Stomach smooth muscle (tissue), 2 donors: ENCODE data around the gene APBB3.

Source experiments
- H3K27ac ChIP-seq: one replicate; pipeline ENCODE4 v1.7.0; 2013; ENCODE audit warnings: mild to moderate bottlenecking, low read length, inconsistent platforms
- H3K27me3 ChIP-seq, 2 donors: one replicate each; pipeline ENCODE4 v1.7.0; 2013; ENCODE audit warnings: low read length in 2 of 2; ENCODE audit not compliant: insufficient read depth in 2 of 2, control insufficient read depth in 1 of 2
- H3K36me3 ChIP-seq, 2 donors: one replicate each; pipeline ENCODE4 v1.7.0; 2013; ENCODE audit warnings: low read length in 2 of 2; ENCODE audit not compliant: control insufficient read depth in 2 of 2, insufficient read depth in 2 of 2
- H3K4me1 ChIP-seq: one replicate; pipeline ENCODE4 v1.7.0; 2013; ENCODE audit warnings: low read length; ENCODE audit not compliant: control insufficient read depth, insufficient read depth
- H3K4me3 ChIP-seq, 2 donors: one replicate each; pipeline ENCODE4 v1.7.0; 2013; ENCODE audit warnings: low read length in 2 of 2
- H3K9ac ChIP-seq, 2 donors: one replicate each; pipeline ENCODE4 v1.7.0; 2013; ENCODE audit warnings: low read length in 2 of 2, mild to moderate bottlenecking in 1 of 2
- H3K9me3 ChIP-seq, 2 donors: one replicate each; pipeline ENCODE4 v1.7.0; 2013; ENCODE audit warnings: low read length in 2 of 2; ENCODE audit not compliant: control insufficient read depth in 2 of 2
- donor health status: healthy.
- donor health status: Pancreatic carcinoma.

APBB3 gene

DNA sequence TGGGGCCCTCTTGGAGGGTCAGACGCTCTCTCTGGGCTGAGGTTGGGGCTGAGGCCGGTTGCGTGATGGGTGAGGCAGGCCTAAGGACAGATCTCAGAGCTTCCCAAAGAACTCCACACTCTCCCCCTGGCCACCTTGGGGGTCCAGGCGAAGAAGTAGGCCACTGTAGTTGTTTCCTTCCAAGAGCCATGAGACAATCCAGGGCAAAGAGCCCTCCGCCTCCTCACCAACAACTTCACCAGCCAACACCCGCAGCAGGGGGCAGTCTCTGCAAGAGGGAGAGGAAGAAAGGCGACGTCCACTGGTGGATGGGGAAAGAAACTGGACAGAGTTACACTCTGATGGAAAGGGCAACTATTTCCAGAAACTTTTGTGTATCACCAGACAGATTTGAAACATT lies 10.9 kb upstream of the APBB3 start:
- Histone ChIP-seq H3K36me3 (peaks cover 4 to 5% of the 10 kb centered on the region in 2 donors), H3K4me3 (no peak overlapping the region), H3K9me3 (no peaks in the 10 kb centered on the region), H3K4me1 (peaks cover 13% of the 10 kb centered on the region), H3K9ac (no peak overlapping the region), H3K27me3 (no peaks in the 10 kb centered on the region), H3K27ac (no peak overlapping the region)

DNA sequence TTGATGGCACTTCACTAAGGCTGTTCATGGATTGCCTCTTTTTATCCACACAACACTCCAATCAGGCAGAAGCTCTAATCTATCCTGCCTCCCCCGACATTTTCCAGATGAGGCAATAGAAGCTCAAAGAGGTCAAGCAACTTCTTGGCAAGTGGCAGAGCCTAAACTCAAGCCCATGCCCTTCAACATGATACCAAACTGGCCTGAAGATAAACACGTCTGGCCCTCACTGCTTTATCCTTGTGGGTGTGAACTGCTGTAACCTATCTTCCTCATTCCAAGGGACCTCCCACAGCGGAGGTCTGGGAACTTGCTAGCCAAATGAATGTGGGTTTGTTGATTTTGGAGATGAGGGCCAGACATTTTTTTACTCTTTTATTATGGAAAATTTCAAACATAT lies 9.8 kb upstream of the APBB3 start:
- Histone ChIP-seq H3K4me1 (peaks cover 19% of the 10 kb centered on the region), H3K4me3 (no peak overlapping the region), H3K27ac (no peak overlapping the region), H3K9me3 (no peaks in the 10 kb centered on the region), H3K36me3 (peaks cover 4 to 9% of the 10 kb centered on the region in 2 donors), H3K9ac (no peak overlapping the region), H3K27me3 (no peaks in the 10 kb centered on the region)

GRCh38 chr5:140573683-140574082 lies 9.3 kb upstream of the APBB3 start:
- Histone ChIP-seq H3K9ac (no peak overlapping the region), H3K36me3 (peaks cover 4 to 11% of the 10 kb centered on the region in 2 donors), H3K4me1 (peaks cover 23% of the 10 kb centered on the region), H3K27ac (no peak overlapping the region), H3K4me3 (no peak overlapping the region), H3K9me3 (no peaks in the 10 kb centered on the region), H3K27me3 (no peaks in the 10 kb centered on the region)

DNA sequence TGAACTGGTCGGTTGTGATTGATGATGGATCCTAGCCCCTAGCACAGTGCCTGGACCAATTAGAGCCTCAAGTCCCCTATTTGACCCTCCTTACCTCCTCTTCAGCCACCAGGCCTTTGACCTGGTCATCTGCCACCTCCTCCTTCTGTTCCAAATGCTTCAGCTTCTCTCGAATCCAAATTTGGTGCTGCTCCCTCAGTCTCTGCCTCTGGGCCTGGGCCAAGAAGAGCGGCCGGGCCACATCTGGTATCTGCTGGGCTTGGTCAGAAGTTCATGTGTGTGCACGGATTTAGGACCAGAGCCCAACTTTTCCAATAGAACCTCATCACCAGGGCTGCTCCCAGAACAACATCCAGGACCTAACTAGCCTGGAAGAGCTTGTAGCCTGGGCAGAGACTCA lies 6.7 kb upstream of the APBB3 start:
- Histone ChIP-seq H3K9me3 (no peaks in the 10 kb centered on the region), H3K36me3 (peaks cover 23 to 28% of the 10 kb centered on the region in 2 donors), H3K27me3 (no peaks in the 10 kb centered on the region), H3K27ac (peak overlapping the region; percentile 37), H3K4me1 (peaks cover 38% of the 10 kb centered on the region), H3K9ac (no peak overlapping the region), H3K4me3 (no peak overlapping the region)

- H3K27me3 ChIP-seq = no peaks in the 10 kb centered on the region
- H3K27ac ChIP-seq = peak overlapping the region; percentile 37
- peaks cover 23 to 28% of the 10 kb centered on the region in 2 donors for H3K36me3 ChIP-seq
- H3K4me3 ChIP-seq = no peak overlapping the region
- H3K9ac ChIP-seq = no peak overlapping the region
- H3K9me3 ChIP-seq = no peaks in the 10 kb centered on the region
- peaks cover 44% of the 10 kb centered on the region for H3K4me1 ChIP-seq
Measured at GRCh38 chr5:140570488-140570887, 6.1 kb upstream of the APBB3 start.

- H3K27ac ChIP-seq = peak overlapping the region; percentile 37
- peaks cover 23 to 28% of the 10 kb centered on the region in 2 donors for H3K36me3 ChIP-seq
- no peak overlapping the region for H3K9ac ChIP-seq
- peaks cover 48% of the 10 kb centered on the region for H3K4me1 ChIP-seq
- no peak overlapping the region for H3K4me3 ChIP-seq
- no peaks in the 10 kb centered on the region for H3K27me3 ChIP-seq
- H3K9me3 ChIP-seq = no peaks in the 10 kb centered on the region
Measured at GRCh38 chr5:140570058-140570457, 5.7 kb upstream of the APBB3 start.

DNA sequence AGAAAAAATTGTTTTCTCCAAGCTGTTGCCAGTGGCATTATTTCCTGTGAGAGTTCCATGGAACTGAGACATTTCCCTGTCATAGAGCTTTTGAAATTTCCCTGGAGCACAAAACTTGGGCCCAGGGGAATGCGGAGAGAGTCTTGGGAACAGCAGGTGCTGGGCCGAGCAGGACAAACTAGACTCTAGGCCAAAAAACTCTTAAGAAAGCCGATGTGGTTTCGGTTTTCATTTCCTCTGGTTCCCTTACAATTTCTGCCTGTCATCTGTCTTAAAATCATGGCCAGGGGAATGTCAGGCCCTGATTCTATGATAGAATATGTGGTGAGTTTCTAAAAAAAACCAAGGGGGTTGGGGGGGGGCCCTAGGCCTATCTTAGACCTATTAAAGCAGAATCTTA lies 4.8 kb upstream of the APBB3 start:
- Histone ChIP-seq H3K27me3 (no peaks in the 10 kb centered on the region), H3K27ac (no peak overlapping the region), H3K9me3 (no peaks in the 10 kb centered on the region), H3K9ac (no peak overlapping the region), H3K36me3 (peaks cover 23 to 28% of the 10 kb centered on the region in 2 donors), H3K4me3 (no peak overlapping the region), H3K4me1 (peaks cover 49% of the 10 kb centered on the region)

DNA sequence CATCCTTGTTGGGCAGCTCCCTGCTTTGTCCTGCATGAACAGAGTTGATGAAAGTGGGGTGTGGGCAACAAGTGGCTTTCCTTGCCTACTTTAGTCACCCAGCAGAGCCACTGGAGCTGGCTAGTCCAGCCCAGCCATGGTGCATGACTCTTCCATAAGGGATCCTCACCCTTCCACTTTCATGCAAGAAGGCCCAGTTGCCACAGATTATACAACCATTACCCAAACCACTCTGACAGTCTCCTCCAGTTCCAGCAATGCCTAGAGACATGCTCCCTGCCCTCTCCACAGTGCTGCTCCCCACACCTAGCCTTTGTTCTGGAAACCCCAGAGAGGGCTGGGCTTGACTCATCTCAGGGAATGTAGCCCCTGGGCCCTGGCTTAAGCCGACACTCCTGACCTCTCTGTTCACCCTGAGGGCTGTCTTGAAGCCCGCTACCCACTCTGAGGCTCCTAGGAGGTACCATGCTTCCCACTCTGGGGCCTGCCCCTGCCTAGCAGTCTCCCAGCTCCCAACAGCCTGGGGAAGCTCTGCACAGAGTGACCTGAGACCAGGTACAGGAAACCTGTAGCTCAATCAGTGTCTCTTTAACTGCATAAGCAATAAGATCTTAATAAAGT lies 4.2 kb upstream of the APBB3 start:
- H3K27me3 ChIP-seq = no peaks in the 10 kb centered on the region
- H3K4me3 ChIP-seq = no peak overlapping the region
- H3K27ac ChIP-seq = no peak overlapping the region
- peaks cover 23 to 28% of the 10 kb centered on the region in 2 donors for H3K36me3 ChIP-seq
- no peaks in the 10 kb centered on the region for H3K9me3 ChIP-seq
- H3K9ac ChIP-seq = no peak overlapping the region
- peaks cover 53% of the 10 kb centered on the region for H3K4me1 ChIP-seq

- H3K9me3 ChIP-seq = no peaks in the 10 kb centered on the region
- peaks cover 57% of the 10 kb centered on the region for H3K4me1 ChIP-seq
- H3K9ac ChIP-seq = no peak overlapping the region
- H3K27ac ChIP-seq = no peak overlapping the region
- peaks cover 23 to 28% of the 10 kb centered on the region in 2 donors for H3K36me3 ChIP-seq
- no peaks in the 10 kb centered on the region for H3K27me3 ChIP-seq
- no peak overlapping the region for H3K4me3 ChIP-seq
Measured at GRCh38 chr5:140567871-140568270, 3.5 kb upstream of the APBB3 start.

GRCh38 chr5:140567136-140567818 lies 2.9 kb upstream of the APBB3 start:
- no peak overlapping the region for H3K4me3 ChIP-seq
- no peak overlapping the region for H3K27ac ChIP-seq
- peaks cover 23 to 28% of the 10 kb centered on the region in 2 donors for H3K36me3 ChIP-seq
- no peaks in the 10 kb centered on the region for H3K27me3 ChIP-seq
- H3K9me3 ChIP-seq = no peaks in the 10 kb centered on the region
- H3K9ac ChIP-seq = no peak overlapping the region
- H3K4me1 ChIP-seq = peaks cover 63% of the 10 kb centered on the region

- Histone ChIP-seq H3K9ac (no peak overlapping the region), H3K27me3 (no peaks in the 10 kb centered on the region), H3K4me3 (no peak overlapping the region), H3K27ac (no peak overlapping the region), H3K36me3 (peaks cover 23 to 30% of the 10 kb centered on the region in 2 donors), H3K9me3 (no peaks in the 10 kb centered on the region), H3K4me1 (peaks cover 63% of the 10 kb centered on the region)
Measured at GRCh38 chr5:140566665-140567064, 2.3 kb upstream of the APBB3 start.
